Occipital lobe (tissue), 2 donors: ENCODE results near the gene METTL9. TPM values are rescaled to one million over a fixed set of nuclear protein-coding genes. Genes with fewer than 3 reads are reported as not detected.
"Not testable (repeated sequence)": the region's sequence is repeated elsewhere in the genome, so short reads cannot be mapped to it uniquely, and the experiment has no call there.

Experiments
- DNase-seq: peaks from one replicate; lab custom pipeline; 2025; lab: John Stamatoyannopoulos, UW
- total RNA-seq: library from RNA; depleted of rRNA; stranded (reverse); fragments of >200 nt; gene quantifications from one replicate; pipeline ENCODE4 v1.2.3, GENCODE V29; 2014

Gene METTL9
- total RNA-seq, 1 donor from 2014 or later: 215 TPM

DNA sequence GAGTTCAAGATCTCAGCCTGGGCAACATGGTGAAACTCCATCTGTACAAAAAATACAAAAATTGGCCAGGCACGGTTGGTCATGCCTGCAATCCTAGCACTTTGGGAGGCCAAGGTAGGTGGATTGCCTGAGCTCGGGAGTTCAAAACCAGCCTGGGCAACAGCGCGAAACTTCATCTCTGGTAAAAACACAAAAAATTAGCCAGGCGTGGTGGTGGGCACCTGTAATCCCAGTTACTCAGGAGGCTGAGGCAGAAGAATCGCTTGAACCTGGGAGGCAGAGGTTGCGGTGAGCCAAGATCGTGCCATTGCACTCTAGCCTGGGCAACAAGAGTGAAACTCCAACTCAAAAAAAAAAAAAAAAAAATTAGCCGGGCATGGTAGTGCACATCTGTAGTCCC lies 25.9 kb upstream of the METTL9 start:
- DNase-seq: not testable (repeated sequence)

DNA sequence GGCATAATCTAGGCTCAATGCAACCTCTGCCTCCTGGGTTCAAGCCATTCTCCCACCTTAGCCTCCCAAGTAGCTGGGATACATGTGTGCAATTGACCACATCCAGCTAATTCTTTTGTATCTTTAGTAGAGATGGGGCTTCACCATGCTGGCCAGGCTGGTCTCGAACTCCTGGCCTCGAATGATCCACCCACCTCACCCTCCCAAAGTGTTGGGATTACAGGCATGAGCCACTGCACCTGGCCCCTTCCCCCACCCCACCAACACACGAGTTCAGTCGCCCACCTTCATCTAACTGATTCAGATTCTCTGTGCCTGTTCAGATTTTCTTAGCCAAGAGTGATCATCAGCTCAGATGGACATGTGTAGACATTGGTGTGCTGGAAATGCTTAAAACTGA lies 25.0 kb upstream of the METTL9 start:
- no peak for DNase-seq

DNA sequence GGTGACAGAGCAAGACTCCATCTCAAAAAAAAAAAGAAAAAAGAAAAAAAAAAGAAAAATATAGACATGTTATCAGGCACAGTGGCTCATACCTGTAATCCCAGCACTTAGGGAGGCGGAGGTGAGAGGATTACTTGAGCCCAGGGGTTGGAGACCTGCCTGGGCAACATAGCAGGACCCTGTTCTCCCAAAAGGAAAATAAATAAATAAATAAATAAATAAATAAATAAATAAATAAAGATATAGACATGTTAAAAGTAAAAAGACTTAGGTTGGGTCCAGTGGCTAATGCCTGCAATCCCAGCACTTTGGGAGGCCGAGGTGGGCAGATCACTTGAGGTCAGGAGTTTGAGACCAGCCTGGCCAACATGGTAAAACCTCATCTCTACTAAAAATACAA lies 23.1 kb upstream of the METTL9 start:
- DNase-seq: not testable (repeated sequence)

DNA sequence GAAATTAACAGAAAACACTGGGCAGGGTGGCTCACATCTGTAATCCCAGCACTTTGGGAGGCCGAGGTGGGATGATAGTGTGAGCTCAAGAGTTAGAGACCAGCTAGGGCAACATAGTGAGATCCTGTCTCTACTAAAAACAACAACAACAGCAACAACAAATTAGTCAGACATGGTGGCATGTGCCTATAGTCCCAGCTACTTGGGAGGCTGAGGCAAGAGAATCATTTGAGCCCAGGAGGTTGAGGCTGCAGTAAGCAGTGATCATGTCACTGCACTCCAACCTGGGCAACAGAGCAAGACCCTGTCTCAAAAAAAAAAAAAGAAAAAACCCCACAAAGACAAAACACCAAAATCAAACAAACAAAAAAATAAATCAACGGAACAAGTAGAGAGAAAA lies 21.9 kb upstream of the METTL9 start:
- DNase-seq: not testable (repeated sequence)

DNA sequence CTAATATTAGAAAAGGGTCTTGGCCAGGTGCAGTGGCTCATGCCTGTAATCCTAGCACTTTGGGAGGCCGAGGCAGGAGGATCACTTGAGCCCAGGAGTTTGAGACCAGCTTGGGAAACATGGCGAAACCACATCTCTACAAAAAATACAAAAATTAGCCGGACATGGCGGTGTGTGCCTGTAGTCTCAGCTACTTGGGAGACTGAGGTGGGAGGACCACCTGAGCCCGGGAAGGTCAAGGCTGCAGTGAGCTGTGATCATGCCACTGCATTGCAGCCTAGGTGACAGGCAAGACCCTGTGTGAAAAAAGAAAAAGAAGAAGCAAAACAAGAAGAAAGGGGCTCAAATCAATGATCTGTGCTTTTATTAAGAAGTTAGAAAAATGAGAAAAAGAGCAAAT lies 21.1 kb upstream of the METTL9 start:
- not testable (repeated sequence) for DNase-seq

DNA sequence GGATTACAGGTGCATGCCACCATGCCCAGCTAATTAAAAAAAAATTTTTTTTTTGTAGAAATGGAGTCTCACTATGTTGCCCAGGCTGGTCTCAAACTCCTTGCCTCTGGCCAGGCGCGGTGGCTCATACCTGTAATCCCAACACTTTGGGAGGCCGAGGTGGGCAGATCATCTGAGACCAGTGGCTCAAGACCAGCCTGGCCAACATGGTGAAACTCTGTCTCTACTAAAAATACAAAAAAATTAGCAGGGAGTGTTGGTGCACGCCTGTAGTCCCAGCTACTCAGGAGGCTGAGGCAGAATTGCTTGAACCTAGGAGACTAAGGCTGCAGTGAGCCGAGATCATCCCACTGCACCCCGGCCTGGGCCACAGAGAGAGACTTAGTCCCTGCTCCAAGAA lies 19.2 kb upstream of the METTL9 start:
- not testable (repeated sequence) for DNase-seq

DNA sequence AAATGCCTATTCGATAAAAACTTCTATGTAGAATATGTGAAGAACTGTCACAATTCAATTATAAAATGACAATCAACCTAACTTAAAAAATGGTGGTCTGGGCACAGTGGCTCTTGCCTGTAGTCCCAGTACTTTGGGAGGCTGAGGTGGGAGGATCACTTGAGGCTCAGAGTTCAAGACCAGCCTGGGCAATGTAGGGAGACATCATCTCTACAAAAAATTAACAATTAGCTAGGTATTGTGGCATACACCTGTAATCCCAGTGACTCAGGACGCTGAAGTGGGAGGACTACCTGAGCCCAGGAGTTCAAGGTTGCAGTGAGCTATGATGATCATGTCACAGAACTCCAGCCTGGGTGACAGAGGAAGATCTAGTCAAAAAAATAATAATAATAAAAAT lies 18.6 kb upstream of the METTL9 start:
- DNase-seq: no peak

DNA sequence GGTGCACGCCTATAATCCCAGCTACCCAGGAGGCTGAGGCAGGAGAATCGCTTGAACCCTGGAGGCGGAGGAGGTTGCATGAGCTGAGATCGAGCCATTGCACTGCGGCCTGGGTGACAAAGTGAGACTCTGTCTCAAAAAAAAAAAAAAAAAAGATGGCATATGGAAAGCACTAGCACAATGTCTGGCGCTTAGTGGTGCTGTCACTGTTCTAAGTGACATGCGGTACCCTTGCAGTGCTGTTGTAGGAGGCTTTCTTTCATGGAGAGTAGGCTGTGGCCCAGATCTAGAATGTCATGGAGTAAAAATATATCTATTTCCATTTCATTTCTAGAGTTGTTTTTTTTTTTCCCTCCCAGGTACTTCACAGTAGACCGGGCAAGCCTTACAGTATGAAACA lies 14.6 kb upstream of the METTL9 start:
- DNase-seq: no peak

DNA sequence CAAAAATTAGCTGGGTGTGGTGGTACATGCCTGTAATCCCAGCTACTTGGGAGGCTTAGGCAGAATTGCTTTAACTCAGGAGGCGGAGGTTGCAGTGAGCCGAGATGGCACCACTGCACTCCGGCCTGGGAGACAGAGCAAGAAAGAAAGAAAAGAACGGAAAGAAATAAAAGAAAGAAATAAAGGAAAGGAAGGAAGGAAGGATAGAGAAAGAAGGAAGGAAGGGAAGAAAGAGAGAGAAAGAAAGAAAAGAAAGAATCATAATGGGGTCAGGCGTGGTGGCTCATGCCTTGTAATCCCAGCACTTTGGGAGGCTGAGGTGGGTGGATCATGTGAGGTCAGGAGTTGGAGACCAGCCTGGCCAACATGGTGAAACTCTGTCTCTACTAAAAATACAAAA lies 10.8 kb upstream of the METTL9 start:
- not testable (repeated sequence) for DNase-seq

DNA sequence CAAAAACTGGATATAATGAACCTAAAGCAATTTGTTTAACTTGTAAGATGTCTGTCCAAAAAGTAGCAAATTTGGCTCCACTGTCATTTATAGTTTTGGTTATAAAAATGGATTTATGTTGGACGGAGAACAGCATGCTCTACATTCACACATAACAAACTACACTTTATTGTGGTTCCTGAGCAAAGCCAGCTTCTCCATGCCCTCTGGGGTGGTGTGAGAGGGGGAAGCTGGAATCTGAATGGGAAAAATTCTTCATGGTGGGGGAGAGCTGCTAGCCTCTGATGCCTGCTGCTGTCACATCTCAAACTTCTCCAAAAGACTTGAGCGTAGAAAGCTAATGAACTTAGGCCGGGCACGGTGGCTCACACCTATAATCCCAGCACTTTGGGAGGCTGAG lies 9.8 kb upstream of the METTL9 start:
- DNase-seq: no peak

DNA sequence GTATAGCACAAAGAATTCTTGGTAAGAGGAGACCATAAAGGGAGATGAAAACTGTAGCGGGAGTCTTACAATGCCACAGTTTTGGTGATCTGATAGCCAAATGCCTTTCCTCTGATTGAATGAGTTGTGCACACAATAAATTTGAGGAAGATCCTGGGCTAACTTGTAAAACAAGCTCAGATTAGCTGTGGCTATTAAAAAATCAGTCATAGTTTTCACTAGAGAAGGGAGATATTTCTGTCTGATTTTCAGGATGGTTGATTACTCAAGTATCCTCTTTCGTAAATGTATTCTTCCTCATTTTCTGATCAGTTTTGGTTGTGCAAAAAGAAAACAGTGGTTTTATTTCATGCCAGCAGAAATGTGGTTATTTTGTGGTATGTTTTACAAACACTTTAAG lies 9.1 kb upstream of the METTL9 start:
- no peak for DNase-seq

DNA sequence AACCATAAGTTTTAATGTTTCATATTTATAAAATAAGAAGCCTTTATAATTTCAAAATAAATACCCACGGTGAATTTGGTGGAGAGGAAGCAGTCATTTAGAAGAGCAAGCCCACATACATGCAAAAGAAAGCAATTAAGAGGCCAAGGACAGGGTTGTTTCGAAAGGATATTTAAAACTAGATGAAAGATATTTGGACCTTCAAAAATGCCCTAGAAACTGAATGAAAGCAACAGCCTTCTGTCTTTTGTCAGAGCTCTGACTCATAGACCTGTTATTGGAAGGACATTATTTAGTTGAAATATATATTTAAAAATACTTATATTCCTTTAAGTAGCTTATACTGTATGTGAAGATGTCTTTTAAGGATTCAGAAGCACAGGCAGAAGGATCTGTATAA lies 8.6 kb upstream of the METTL9 start:
- no peak for DNase-seq

DNA sequence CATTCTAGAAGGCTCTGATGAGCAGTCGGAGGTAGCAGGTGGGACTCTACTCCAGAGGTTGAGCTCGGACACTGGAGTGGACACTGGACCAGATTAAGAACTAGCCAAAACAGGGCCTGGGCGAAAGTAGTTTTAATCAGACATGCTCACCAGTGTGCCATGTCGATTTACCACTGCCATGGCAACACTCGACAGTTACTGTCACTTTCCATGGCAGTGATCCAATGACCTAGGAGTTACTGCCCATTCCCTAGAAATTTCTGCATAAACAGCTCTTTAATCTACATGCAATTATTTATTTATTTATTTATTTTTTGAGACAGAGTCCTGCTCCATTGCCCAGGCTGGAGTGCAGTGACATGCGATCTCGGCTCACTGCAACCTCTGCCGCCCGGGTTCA lies 7.2 kb upstream of the METTL9 start:
- no peak for DNase-seq

DNA sequence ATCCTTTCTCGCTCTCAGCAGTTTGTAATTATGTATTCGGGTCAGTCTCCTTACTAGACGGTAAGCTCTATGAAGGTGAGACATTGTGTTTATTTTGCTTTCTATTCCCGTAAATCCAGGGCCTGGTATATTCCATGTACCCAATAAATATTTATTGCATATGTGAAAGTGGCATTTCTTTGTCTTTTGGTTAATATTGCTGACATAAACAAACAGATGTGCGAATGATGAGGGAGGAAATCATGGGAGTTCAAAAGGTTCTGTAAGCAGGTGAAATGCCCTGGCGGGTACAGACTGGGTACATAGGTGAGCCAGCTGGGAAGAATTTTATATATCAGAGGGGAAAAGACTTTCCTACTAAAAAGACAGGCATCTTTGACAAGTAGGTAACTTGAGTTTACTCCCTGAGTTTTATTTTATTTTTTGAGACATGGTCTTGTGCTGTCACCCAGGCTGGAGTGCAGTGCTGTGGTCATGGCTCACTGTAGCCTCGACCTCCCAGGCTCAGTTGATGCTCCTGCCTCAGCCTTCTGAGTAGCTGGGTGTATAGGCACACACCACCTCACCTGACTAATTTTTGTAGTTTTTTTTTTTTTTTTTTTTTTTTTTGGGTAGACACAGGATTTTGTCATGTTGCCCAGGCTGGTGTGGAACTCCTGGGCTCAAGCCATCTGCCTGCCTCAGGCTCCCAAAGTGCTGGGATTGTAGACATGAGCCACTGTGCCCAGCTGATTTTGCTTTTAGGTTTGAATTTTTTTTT lies 5.7 kb upstream of the METTL9 start:
- DNase-seq: no peak

DNA sequence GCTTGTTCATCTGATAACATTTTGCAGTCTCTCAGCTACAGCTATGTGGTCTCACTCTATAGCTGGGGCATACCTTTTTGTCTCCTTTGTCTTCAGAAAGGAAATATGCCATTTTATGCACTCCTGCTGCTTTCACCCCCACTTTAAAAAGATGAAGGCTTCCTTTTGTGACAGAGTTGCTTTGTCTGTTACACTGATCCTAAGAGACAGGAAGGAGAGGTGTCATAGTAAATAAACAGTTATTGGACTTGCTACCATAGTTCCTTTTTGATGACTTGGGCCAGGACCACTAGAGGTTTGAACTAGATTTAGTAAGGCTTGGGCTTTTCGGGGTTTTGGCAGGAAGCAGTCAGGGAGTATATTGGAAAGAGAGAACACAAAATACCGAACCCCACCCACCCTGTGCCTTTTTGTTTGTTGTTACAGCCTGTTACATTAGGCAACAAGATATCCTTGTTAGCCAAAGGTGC lies 1.8 kb upstream of the METTL9 start:
- no peak for DNase-seq

DNA sequence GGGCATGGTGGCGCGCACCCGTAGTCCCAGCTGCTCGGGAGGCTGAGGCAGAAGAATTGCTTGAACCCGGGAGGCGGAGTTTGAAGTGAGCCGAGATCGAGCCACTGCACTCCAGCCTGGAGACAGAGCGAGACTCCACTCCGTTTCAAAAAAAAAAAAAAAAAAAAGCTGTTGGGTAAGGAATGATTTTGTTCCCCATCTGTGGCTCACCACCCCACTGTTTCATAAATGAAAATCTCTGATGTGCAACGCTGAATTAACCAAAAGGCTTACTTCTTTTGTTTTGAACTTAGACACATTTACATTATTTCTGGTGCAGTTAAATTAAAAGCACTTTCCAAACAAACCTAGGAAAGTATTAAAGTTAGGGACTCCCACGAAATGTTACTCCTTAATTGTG lies 1.2 kb upstream of the METTL9 start:
- DNase-seq: no peak

DNA sequence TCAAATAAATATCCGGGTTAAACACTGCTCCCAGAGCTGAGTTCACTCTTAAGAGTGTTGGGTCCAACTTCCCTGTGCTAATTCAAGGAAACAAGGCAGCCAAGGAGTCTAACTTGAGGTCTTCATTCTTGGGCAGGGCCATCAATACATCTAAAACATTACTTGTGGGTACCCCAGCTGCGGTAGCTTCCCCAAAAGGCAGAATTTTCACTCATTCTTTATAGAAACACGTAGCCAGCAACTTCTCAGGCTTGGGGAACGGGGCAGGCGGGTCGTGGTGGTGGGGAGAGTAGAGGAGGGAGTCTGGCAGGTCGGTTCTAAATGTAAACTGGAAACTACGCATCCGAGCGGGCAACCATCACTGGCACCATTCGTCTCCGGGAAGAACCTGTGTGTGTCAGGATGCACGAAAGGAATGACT lies 666 bp upstream of the METTL9 start:
- no peak for DNase-seq

DNA sequence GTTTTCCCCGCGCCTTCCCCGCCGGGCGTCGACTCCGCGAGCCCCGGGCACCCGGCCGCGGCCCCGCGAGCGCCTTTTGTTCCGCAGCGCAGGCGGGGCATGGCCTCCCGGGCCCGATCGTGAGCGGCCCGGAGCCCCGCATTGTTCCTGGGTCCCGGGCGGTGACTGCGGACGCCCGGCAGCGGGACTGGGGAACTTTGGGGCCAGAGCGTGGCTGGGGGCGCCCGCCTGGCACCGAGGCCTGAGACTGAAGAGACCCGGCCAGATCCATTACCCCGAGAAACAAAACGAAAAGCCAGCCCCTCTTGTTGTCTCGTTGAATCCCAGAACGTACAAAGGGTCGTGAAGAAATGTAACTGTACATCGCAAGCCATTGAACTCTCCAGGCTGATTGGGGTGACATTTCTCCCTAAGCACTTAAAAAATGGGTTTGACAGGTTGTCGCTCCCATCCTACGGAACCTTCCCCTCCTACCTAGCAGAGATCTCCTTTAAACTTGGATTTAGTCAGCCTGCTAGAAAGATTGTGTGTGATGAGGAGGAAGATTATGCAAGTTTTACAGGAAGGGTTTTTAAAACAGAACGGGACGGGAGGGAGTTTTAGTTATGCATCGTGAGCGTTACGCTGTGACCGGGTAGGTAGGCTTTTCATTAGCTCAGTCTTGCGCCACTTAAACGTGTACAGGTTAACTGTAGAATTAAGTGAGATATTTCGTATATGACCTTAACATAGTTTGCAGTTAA lies 825 bp downstream of the METTL9 start:
- DNase-seq: no peak

DNA sequence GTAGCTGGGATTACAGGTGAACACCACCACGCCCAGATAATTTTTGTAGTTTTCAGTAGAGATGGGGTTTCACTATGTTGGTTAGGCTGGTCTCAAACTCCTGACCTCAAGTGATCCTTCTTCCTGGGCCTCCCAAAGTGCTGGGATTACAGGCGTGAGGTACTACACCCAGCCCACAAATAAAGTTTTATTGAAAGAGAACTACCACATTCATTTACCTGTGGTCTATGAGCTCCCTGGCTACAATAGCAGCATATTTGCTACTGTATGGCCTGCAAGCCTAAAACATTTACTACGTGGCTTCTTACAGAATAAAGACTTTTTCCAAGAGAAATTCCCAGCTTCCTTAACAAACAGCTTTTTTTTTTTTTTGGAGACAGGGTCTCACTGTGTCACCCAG lies 3.4 kb downstream of the METTL9 start:
- no peak for DNase-seq

DNA sequence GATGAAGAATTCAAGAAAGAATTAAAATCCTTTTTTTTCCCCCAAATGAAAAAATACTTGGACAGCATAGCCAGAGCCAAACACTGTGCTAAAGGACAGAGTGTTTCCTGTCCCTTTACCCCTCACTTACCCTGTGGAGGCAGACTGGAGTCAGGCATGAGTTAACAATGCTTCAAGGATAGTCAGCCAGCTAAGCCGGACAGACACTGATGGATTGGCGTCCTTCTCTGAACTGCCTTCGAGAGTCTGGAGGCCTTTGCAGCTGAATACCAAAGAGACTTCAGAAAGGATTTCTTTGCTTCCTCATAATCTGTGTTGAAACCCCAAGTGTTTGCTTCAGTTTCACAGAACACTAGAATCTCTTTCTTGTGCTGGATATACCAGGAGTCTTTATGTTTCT lies 4.6 kb downstream of the METTL9 start:
- DNase-seq: no peak

DNA sequence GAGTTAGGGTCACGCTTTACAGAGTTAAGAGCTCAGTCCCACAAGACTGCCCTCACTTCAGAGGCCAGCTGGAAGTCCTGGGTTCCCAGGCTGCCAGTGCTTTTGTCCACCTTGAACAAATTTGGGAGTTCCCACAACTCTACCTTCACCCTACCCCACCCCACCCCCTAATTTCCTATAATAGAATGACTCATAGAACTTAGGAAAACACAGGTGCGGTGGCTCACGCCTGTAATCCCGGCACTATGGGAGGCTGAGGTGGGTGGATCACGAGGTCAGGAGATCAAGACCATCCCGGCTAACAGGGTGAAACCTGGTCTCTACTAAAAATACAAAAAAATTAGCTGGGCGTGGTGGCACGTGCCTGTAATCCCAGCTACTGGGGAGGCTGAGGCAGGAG lies 6.5 kb downstream of the METTL9 start:
- DNase-seq: not testable (repeated sequence)

DNA sequence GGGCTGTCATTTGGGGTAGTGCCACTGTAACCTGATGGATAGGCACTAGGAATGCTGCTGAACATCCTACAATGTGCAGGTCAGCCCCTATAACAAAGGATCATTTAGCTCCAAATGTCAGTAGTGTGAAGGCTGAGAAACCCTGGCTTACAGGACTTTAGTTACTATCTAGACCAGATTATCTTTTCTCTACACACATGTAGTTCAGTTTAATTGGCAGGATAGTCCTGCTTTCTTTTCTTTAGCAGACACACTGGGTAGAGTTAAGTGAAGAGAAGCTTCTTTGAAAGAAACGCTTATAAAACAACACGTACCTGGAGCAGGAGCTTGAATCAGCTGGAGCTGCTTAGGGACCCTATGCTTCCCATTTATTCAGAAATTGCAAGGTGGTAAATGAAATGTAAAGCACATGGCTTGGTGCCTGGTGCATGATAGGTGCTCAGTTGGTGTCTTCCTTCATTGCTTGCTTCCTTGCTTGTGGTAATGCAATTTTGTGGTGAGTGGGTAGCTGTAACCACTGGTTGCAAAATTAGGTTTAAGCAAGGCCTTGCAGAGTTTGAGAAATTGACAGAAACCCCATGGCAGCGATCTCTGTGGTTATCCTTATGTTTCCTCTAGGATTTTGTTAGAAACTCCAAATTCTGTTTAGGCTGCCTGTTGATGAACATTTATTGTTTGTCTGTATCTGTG lies 9.4 kb downstream of the METTL9 start:
- DNase-seq: no peak
